Omental fat pad (tissue), 4 donors: ENCODE data around the gene RTN4. TPM values are rescaled to one million over a fixed set of nuclear protein-coding genes. Genes with fewer than 3 reads are reported as not detected.
A peak's percentile ranks its signal among the peaks of the same experiment; 100 is the strongest.

Experiments used
- ATAC-seq: fragments of 150-250 bp; one replicate; pipeline ENCODE4 v1.9.1; 2016; ENCODE audit warnings: mild to moderate bottlenecking, moderate library complexity; ENCODE audit not compliant: low FRiP score
- DNase-seq: peaks from one replicate; pipeline ENCODE4 v3.0.0-alpha.2; 2019; ENCODE audit warnings: low spot score
- total RNA-seq, 4 donors: library from RNA; depleted of rRNA; stranded (reverse); fragments of >200 nt; gene quantifications; one replicate each; pipeline ENCODE4 v1.1.0, GENCODE V29; 2016
- TF ChIP-seq, protein P1 (sequence below), 3 donors: fragments of 450-650 bp; IDR thresholded peaks; one replicate each; pipeline ENCODE4 v1.5.1; 2016 to 2017; ENCODE audit warnings: antibody characterized with exemption in 3 of 3, mild to moderate bottlenecking in 3 of 3, moderate library complexity in 2 of 3

RTN4 gene
- total RNA-seq, 4 donors from 2014 or later: 308 to 566 (median 400) TPM

DNA sequence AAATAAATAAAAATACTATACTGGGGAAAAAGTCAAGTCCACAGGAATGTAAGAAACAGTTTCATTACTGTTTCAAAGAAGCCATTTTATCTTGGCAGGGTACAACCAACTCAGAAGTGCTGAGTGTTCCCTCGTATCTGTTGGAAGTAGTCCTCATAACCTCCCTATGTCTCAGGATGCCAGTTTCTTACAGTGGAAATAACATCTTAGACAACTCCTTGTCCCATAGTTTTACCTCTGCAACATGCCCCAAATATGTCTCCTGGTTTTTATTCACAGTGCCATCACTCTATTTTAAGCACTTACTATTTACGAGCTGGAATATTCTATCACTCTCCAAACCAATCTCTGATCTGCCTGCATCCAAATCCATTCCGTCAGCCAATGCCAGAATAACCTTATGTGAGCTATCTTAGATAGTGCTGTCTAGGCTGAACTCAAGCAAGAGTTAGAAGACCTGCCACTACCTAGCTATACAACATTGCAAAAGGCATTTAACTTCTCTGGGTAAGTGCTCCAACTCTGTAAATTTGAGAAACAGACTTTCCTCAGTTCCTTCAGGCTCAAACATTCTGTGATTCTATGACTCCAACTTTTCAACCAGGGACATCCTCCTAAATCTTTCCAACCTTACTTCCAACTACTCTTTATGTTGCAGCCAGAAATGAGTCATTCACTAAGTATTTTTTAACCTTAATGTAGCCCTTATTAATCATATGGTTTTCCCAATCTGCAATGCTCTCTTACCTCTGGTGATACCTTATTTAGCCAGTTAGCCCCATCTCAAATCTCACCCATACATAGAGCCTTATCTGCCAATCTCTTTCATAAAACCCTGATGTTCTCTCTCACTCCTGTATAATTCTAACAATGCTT is 66.7 kb downstream of the RTN4 start:
- TF ChIP-seq, protein P1, sequence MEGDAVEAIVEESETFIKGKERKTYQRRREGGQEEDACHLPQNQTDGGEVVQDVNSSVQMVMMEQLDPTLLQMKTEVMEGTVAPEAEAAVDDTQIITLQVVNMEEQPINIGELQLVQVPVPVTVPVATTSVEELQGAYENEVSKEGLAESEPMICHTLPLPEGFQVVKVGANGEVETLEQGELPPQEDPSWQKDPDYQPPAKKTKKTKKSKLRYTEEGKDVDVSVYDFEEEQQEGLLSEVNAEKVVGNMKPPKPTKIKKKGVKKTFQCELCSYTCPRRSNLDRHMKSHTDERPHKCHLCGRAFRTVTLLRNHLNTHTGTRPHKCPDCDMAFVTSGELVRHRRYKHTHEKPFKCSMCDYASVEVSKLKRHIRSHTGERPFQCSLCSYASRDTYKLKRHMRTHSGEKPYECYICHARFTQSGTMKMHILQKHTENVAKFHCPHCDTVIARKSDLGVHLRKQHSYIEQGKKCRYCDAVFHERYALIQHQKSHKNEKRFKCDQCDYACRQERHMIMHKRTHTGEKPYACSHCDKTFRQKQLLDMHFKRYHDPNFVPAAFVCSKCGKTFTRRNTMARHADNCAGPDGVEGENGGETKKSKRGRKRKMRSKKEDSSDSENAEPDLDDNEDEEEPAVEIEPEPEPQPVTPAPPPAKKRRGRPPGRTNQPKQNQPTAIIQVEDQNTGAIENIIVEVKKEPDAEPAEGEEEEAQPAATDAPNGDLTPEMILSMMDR (IDR thresholded peaks at IDR 0.05): no peak
- peak; percentile 61 for ATAC-seq
- no peak for DNase-seq

DNA sequence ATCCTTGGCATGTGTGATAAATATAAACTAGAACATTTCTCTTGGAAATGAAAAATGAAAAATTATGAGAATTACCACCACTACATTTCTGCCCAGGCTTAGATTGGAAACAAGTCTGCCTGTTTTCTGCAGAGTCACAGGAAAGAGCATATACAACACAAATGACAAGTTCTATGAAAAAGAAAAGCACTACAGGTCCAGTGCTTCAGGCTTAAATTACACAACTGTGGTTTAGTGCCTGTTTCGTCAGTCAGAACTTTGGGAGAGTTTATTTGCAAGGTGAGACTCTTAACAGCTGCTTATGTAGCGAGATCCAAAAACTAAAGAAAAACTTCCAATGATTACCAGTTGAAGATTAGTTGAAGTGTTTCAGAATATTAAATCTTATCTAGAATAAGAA is 68.9 kb downstream of the RTN4 start:
- ATAC-seq (no peak), DNase-seq (no peak)
- TF ChIP-seq, protein P1 (IDR thresholded peaks at IDR 0.05): no peak

DNA sequence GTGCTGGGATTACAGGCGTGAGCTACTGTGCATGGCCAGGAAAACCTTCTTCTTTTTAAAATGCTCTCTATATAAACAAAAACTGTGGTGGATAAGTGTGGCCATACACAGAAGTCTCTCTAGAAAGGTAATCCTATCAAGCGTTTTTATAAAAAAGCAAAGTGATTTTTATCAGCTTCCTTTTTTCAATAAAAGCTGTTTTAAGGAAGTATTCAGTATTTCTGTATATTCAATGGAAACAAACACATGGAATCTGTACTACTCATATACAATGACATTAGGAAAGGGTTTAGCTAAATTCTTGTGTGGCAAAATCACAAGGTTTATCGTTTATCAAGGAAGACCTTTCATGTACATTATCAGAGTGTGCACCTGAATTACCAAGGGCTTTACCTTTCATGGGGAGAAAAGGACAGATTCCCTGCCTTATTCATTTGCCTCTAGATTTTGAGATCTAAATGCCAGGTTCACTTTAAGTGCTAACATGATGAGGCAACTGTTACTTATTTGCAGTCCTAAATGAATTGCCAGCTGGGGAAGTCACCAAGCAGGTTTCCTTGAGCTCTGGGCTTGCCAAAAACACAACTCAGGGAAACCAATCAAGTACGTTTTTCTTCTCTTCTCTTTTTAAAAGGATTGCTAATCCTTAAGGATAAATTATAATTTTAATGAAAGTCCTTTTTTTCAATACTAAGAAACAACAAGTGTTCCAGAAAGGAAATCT is 70.8 kb downstream of the RTN4 start:
- no peak for DNase-seq
- TF ChIP-seq, protein P1 (IDR thresholded peaks at IDR 0.05): no peak
- no peak for ATAC-seq

DNA sequence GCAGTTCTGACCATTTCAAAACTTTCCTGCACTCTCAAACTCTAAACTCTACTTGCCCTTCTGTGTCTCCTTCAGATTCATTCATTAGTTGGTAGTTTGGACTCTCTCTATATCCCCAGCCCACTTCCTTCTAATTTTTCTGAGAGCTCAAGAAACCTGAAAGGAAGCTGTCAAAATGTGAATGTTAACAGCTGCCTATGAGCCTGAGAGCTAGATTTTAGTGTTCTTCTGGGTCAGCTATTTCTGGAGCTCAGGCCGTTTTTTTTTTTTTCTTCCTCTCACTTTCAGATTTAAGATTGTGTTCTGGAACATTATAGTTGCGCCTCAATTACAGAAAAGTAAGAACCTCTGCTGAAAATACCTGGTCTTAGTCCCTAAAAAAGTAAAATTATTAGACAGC is 73.1 kb downstream of the RTN4 start:
- TF ChIP-seq, protein P1 (IDR thresholded peaks at IDR 0.05): no peak
- DNase-seq (no peak), ATAC-seq (no peak)

GRCh38 chr2:54975598-54976492 is 74.4 kb downstream of the RTN4 start:
- TF ChIP-seq, protein P1 (IDR thresholded peaks at IDR 0.05): no peak
- DNase-seq (no peak), ATAC-seq (no peak)

DNA sequence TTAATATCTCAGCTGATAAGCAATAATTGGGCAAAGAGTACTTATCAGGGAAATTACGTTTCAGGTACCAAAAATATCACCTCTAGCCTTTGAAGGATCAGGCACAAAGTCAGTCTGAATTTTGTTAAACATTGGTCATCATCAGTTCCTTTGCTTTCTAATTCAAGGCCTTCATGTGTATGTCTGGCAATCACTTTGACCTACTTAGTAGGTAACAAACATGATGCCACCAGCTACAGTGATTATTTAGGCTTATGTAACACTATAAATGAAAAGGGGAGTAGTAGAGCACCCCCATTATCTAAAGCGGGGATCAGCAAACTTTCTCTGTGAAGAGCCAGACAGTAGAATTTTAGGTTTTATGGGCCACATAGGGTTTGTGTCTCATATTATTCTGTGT is 75.1 kb downstream of the RTN4 start:
- DNase-seq (no peak), ATAC-seq (no peak)
- TF ChIP-seq, protein P1 (IDR thresholded peaks at IDR 0.05): no peak
